Sigmoid colon (tissue), 4 donors: ENCODE measurements around the gene ARHGAP27.
"Not testable (repeated sequence)": the region's sequence is repeated elsewhere in the genome, so short reads cannot be mapped to it uniquely, and the experiment has no call there.

Experiments
- EP300 ChIP-seq, 4 donors: sonication (generic); formaldehyde crosslinking; IDR thresholded peaks; one replicate each; pipeline ENCODE4 v1.6.1; 2017; ENCODE audit warnings: antibody characterized with exemption in 4 of 4
- POLR2A ChIP-seq, 2 donors: fragments of 450-650 bp; IDR thresholded peaks; one replicate each; pipeline ENCODE4 v1.6.1; 2016; ENCODE audit warnings: antibody characterized with exemption in 2 of 2, mild to moderate bottlenecking in 2 of 2, moderate library complexity in 2 of 2
- POLR2AphosphoS5 ChIP-seq, 4 donors: sonication (generic); formaldehyde crosslinking; IDR thresholded peaks; one replicate each; pipeline ENCODE4 v1.6.1; 2017; ENCODE audit warnings: antibody characterized with exemption in 4 of 4
- TF ChIP-seq, protein P1 (sequence below), 4 experiments: fragments of 450-650 bp in 3 of 4; fragments of 200-600 bp in 1 of 4; IDR thresholded peaks; one replicate each; pipeline ENCODE4 v1.5.1; 2016 to 2019; ENCODE audit warnings: antibody characterized with exemption in 4 of 4, mild to moderate bottlenecking in 3 of 4, moderate library complexity in 2 of 4

DNA sequence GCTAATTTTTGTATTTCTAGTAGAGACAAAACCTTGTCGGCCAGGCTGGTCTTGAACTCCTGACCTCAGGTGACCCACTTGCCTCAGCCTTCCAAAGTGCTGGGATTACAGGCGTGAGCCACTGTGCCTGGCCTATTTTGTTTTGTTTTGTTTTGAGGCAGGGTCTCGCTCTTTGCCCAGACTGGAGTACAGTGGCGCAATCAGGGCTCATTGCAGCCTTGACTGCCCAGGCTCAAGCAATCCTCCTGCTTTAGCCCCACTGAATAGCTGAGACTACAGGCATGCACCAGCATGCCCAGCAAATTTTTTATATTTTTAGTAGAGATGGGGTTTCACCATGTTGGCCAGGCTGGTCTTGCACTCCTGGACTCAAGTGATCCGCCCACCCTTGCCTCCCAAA is 27.8 kb upstream of the ARHGAP27 start:
- TF ChIP-seq, protein P1, sequence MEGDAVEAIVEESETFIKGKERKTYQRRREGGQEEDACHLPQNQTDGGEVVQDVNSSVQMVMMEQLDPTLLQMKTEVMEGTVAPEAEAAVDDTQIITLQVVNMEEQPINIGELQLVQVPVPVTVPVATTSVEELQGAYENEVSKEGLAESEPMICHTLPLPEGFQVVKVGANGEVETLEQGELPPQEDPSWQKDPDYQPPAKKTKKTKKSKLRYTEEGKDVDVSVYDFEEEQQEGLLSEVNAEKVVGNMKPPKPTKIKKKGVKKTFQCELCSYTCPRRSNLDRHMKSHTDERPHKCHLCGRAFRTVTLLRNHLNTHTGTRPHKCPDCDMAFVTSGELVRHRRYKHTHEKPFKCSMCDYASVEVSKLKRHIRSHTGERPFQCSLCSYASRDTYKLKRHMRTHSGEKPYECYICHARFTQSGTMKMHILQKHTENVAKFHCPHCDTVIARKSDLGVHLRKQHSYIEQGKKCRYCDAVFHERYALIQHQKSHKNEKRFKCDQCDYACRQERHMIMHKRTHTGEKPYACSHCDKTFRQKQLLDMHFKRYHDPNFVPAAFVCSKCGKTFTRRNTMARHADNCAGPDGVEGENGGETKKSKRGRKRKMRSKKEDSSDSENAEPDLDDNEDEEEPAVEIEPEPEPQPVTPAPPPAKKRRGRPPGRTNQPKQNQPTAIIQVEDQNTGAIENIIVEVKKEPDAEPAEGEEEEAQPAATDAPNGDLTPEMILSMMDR (IDR thresholded peaks at IDR 0.05) = not testable (repeated sequence)
- TF ChIP-seq EP300, POLR2AphosphoS5, POLR2A (IDR thresholded peaks at IDR 0.05): not testable (repeated sequence)
